ENCODE measurements around the gene IL12A.

GRCh38 chr3:159948429-159949144 lies 40.0 kb upstream of the IL12A start:
- no peak for TF ChIP-seq CTCF (IDR thresholded peaks at IDR 0.05)
- TF ChIP-seq POLR2A (IDR thresholded peaks at IDR 0.05): no peak
